Germinal center (tissue), 1 donor: ENCODE results near the gene GPHN.
"Not testable (repeated sequence)": the region's sequence is repeated elsewhere in the genome, so short reads cannot be mapped to it uniquely, and the experiment has no call there.

Source experiments
- DNase-seq: peaks from one replicate; pipeline ENCODE4 v3.0.0; 2012; ENCODE audit warnings: mixed read lengths, low spot score

Gene GPHN

GRCh38 chr14:66657780-66658179 is 149.8 kb downstream of the GPHN start:
- no peak for DNase-seq

- DNase-seq: no peak
These were observed 154.4 kb downstream of the GPHN start for GRCh38 chr14:66662374-66662773.

- DNase-seq: no peak
These were observed 169.8 kb downstream of the GPHN start for GRCh38 chr14:66677780-66678179.

GRCh38 chr14:66680216-66680615 is 172.3 kb downstream of the GPHN start:
- DNase-seq: no peak

DNA sequence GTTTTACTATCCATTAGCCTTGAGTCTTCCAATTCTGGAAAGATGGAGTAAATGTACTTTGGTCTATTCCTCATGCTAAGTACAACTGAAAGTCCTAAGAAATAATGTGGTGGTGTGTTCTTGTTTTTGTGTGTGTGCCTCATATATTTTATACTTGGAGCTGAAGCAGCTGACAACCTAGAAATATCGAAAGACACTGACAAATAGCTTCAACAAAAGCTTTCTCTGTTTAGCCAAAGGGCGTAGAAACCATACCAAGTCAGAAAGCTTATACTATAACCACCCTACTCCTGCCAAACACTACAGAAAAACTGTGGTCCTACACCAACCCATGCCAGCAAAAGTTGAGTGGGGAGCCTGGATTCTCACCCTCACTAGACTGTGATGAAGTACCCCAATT is 188.4 kb downstream of the GPHN start:
- DNase-seq: no peak

DNA sequence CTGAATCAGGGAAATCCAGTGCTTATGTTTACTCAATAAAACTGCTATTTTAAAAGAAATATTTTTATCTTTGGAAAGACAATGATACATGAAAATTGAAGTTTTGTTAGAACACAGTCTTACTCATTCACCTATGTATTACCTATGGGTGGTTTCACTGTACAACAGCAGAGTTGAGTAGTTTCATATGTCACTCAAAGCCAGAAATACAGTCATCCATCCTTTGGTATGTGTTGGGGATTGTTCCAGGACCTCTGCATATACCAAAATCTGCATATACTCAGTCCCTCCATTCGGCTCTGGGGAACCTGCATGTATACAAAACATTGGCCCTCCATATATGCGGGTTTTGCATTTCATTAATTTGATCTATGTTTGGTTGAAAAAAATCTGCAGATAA is 190.6 kb downstream of the GPHN start:
- DNase-seq: no peak

- no peak for DNase-seq
These were observed 193.9 kb downstream of the GPHN start for GRCh38 chr14:66701813-66702212.

GRCh38 chr14:66708267-66708666 is 200.3 kb downstream of the GPHN start:
- DNase-seq: no peak

DNA sequence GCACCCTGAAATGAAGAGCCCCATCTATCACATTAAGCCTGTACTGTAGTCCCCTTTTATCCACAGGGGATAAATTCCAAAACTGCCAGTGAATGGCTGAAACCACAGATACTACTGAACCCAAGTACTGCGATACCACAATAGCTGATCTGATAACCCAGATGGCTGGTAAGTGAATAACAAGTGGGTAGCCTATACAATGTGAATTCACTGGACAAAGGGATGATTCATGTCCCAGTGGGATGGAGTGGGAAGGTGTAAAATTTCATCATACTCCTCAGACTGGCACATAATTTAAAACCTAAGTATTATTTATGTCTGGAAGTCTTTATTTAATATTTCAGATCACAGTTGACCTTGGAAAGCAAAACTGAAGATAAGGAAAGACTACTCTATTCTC is 201.3 kb downstream of the GPHN start:
- DNase-seq: no peak

- not testable (repeated sequence) for DNase-seq
These were observed 206.3 kb downstream of the GPHN start for GRCh38 chr14:66714291-66714690.

GRCh38 chr14:66715313-66715712 is 207.4 kb downstream of the GPHN start:
- not testable (repeated sequence) for DNase-seq

GRCh38 chr14:66716227-66716626 is 208.3 kb downstream of the GPHN start:
- DNase-seq: no peak

DNA sequence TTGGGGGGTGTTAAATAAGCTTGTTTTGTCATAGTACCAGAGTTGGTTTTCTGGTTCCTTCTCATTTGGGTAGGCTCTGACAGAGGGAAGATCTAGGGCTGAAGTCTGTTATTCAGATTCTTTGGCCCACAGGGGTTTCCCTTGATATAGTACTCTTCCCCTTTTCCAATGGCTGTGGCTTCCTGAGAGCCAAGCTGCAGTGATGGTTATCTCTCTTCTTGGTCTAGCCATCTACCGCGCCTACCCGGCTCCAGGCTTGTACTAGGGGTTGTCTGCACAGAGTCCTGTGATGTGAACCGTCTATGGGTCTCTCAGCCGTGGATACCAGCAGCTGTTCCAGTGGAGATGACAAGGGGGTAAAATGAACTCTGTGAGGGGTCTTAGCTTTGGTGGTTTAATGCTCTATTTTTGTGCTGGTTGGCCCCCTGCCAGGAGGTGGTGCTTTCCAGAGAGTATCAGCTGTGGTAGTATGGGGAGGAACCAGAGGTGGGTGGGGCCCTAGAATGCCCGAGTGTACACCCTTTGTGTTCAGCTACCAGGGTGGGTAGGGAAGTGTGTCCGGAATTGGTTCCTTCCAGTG is 209.7 kb downstream of the GPHN start:
- DNase-seq: no peak

DNA sequence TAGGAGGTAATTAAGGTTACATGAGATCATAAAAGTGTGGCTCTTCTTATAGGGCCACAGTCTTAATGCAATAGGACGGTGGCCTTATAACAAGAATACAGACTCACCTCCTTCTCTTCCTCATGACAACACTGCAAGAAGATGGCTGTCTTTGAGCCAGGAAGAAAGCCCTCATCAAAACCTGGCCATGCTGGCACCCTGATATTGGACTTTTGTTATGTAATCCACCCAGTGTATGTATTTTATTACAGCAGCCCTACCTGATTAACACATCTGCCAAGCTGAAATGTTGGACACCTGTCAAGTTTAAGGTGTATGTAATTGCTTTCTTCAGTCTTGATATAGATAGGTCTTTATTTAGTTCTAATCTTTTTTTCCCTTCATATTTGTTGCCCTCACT is 217.0 kb downstream of the GPHN start:
- no peak for DNase-seq

DNA sequence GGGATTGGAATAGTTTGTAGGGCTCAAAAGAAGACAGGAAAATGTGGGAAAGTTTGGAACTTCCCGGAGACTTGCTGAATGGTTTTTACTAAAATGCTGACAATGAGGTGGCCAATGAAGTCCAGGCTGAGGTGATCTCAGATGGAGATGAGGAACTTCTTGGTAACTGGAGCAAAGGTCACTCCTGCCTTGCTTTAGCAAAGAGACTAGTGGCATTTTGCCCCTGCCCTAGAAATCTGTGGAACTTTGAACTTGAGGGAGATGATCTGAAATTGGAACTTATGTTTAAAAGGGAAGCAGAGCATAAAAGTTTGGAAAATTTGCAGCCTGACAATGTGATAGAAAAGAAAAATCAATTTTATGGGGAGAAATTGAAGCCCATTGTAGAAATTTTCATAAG is 223.4 kb downstream of the GPHN start:
- not testable (repeated sequence) for DNase-seq

DNA sequence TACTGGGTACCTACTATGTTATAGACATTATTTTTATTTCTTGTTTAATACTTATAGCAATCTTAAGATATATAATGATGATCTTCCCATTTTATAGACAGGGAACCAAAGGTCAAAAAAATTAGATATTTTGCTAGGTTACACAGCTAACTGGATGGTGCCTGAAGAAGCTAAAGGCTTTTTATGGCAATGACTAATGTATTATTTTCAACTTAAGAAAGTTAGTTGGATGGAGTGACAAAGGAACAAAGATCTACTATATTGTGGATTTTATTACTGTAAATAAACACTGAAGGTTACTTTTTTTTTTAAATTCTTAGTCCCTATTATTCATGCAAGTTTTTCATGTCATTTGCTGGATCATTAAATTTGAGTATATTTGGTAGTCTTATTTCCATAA is 227.9 kb downstream of the GPHN start:
- DNase-seq: no peak

DNA sequence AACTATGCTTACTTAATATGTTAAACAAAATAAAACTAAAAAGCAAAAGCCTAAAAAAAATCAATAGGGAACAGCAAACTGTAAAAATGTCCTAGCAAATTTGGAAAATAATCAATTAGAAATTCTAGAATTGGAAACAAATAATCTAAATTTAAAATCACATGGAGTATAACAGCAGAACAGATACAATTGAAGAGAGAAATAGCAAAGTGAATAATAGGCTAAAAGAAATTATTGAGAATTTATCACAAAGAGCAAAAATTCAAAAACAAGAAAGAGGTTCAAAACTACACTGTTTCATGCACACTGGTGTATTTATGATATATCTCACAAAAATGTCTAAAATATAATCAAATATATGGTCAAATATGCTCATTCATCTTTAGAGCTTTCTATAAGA is 231.9 kb downstream of the GPHN start:
- no peak for DNase-seq

DNA sequence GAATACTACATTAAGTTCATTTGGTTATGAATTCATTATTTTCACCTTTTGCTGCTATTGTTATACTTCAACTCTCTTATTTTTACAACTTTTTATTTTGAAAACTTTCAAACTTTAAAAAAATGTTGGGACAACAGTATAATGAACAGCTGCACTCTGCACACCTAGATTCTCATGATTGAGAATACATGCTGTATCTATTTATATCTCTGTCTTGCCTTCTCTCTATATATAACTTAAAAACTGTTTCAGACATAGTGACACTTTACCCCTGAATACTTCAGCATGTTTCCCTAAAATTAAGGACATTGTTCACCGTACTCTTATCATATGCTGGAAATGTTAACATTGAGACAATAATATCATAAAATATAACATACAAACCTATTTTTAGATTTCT is 237.1 kb downstream of the GPHN start:
- no peak for DNase-seq

DNA sequence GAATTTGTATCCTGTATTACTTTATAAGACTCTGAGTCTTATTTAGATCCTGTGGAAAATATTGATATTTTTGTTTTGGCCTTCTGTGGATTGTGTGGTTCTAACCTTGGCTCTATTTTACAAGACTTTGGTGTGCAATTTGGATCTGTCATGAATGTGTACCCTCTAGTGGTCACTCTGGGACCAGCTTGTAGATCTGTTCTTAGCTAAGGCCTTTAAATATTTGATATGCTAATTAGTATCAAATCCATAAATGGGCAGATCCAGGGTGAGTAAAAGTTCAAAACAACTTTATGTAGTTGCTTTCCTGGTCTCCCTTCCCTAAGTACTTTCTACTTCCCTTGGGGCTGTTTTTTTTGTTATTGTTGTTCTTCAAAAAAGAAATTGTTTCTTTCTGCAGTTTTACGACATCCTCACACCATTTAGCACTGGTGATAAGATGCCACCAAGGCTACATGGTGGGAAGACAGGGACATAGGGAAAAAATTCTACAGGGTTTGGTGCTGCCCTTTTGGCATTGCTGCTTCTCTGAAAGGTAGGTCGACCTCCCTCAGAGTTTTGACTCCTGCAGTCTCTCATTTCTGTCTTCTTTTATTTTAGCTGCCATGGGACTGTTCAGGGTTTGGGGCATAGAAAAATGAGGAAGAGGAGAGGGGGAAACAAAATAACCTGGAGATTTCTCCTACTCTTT is 238.5 kb downstream of the GPHN start:
- peak; percentile 7 for DNase-seq

GRCh38 chr14:66752109-66752508 is 244.2 kb downstream of the GPHN start:
- no peak for DNase-seq

DNA sequence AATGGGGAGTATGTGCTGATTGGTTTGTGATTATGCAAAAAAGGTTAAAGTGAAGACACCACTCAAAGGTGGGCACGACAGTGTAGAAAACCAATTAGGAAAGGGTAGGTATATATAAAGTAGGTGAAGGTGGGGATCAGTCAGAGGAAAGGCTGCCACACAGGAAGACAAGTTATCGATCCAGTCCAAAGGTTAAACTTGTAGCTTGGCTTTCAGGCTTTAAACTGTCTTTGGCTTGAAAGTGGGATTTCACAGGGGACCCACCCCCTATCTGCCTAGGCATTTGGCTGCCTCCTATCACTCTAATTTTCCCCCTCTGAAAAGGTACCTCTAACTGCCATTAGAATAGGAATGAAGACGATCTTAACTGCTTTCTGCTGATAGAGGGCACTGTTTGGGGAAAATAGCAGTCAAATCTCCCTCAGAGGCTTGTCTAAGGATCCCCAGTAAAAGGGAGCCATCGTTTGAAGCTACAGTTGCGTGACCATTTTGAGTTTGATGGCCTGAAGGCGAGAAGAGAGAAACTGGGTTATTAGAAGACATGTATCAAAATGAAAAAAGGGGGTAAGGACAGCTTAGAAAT is 250.2 kb downstream of the GPHN start:
- DNase-seq: no peak

DNA sequence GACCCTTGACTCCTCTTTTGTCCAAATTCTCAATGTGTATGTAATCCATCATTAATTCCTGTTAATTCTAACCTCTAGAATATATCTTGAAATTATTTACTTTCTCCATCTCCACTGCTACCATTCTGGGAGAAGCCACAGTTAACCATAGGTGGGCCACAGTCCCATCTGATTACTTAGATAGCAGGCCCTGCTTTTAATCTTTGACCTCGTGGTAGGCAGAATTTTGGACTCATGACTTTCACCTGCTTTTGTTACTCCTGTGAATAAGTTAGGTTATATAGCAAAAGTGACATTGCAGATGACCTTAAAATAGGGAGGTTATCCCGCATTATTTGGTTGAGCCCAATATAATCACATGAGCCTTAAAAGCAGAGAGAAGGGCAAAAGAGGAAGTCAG is 264.2 kb downstream of the GPHN start:
- no peak for DNase-seq

- DNase-seq: no peak
These were observed 274.9 kb downstream of the GPHN start for GRCh38 chr14:66782853-66783252.

GRCh38 chr14:66790101-66790500 is 282.2 kb downstream of the GPHN start:
- DNase-seq: no peak
